ENCODE data around the gene B3GALT6. TPM values are rescaled to one million over a fixed set of nuclear protein-coding genes. Genes with fewer than 3 reads are reported as not detected.

B3GALT6 gene
- total and polyA plus RNA-seq, 2 donors (not counting 1 experiment from before 2014, with no cell fraction given) = 17.9 to 19.3 TPM

GRCh38 chr1:1238702-1239178, 6.7 kb downstream of the B3GALT6 start:
- H3K9ac ChIP-seq (ENCODE audit: insufficient read depth, low read length) = no peak overlapping the region
- H2AFZ ChIP-seq (ENCODE audit: low read length) = no peak overlapping the region
- TF ChIP-seq, protein P1, sequence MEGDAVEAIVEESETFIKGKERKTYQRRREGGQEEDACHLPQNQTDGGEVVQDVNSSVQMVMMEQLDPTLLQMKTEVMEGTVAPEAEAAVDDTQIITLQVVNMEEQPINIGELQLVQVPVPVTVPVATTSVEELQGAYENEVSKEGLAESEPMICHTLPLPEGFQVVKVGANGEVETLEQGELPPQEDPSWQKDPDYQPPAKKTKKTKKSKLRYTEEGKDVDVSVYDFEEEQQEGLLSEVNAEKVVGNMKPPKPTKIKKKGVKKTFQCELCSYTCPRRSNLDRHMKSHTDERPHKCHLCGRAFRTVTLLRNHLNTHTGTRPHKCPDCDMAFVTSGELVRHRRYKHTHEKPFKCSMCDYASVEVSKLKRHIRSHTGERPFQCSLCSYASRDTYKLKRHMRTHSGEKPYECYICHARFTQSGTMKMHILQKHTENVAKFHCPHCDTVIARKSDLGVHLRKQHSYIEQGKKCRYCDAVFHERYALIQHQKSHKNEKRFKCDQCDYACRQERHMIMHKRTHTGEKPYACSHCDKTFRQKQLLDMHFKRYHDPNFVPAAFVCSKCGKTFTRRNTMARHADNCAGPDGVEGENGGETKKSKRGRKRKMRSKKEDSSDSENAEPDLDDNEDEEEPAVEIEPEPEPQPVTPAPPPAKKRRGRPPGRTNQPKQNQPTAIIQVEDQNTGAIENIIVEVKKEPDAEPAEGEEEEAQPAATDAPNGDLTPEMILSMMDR (conservative IDR thresholded peaks at IDR 0.05 in 1 of 2, IDR thresholded peaks at IDR 0.05 in 1 of 2; ENCODE audit: low read depth in 1 of 2, low read length in 2 of 2) = no peak
- no peak for TF ChIP-seq EZH2 (IDR thresholded peaks at IDR 0.05; ENCODE audit: low read length, missing control alignments)
- H3K79me2 ChIP-seq (ENCODE audit: control insufficient read depth, insufficient read depth, low read length) = peaks cover 4% of the 10 kb centered on the region
- H3K4me3 ChIP-seq (replicated peaks in 1 of 4; ENCODE audit: control extremely low read depth in 1 of 4, insufficient read depth in 1 of 4, low read depth in 3 of 4, low read length in 4 of 4) = no peak overlapping the region
- no peaks in the 10 kb centered on the region for H3K27me3 ChIP-seq (ENCODE audit: control insufficient read depth, insufficient read depth, low read length)
- H3K36me3 ChIP-seq (ENCODE audit: control insufficient read depth, insufficient read depth, low read length) = peaks cover 4% of the 10 kb centered on the region
- H3K9me3 ChIP-seq (ENCODE audit: control insufficient read depth, insufficient read depth, low read depth, low read length) = no peaks in the 10 kb centered on the region
- no peaks in the 10 kb centered on the region for H4K20me1 ChIP-seq (ENCODE audit: control insufficient read depth, extremely low read depth, insufficient read depth, low read length)
- H3K4me1 ChIP-seq (ENCODE audit: control insufficient read depth, extremely low read depth, insufficient read depth, low read length) = peaks cover 6% of the 10 kb centered on the region
- DNase-seq (ENCODE audit: low read depth in 2 of 2) = no peak
- H3K27ac ChIP-seq (ENCODE audit: insufficient read depth, low read length) = no peak overlapping the region
- H3K4me2 ChIP-seq (ENCODE audit: extremely low read depth, insufficient read depth, low read length) = no peak overlapping the region

GRCh38 chr1:1239227-1239613, 7.2 kb downstream of the B3GALT6 start:
- Histone ChIP-seq H3K27ac (ENCODE audit: insufficient read depth, low read length) (no peak overlapping the region), H3K4me1 (ENCODE audit: control insufficient read depth, extremely low read depth, insufficient read depth, low read length) (peaks cover 6% of the 10 kb centered on the region), H3K9me3 (ENCODE audit: control insufficient read depth, insufficient read depth, low read depth, low read length) (no peaks in the 10 kb centered on the region), H3K27me3 (ENCODE audit: control insufficient read depth, insufficient read depth, low read length) (no peaks in the 10 kb centered on the region), H3K36me3 (ENCODE audit: control insufficient read depth, insufficient read depth, low read length) (peaks cover 3% of the 10 kb centered on the region), H3K4me2 (ENCODE audit: extremely low read depth, insufficient read depth, low read length) (no peak overlapping the region), H3K4me3 (replicated peaks in 1 of 4; ENCODE audit: control extremely low read depth in 1 of 4, insufficient read depth in 1 of 4, low read depth in 3 of 4, low read length in 4 of 4) (no peak overlapping the region), H2AFZ (ENCODE audit: low read length) (no peak overlapping the region), H4K20me1 (ENCODE audit: control insufficient read depth, extremely low read depth, insufficient read depth, low read length) (no peaks in the 10 kb centered on the region), H3K79me2 (ENCODE audit: control insufficient read depth, insufficient read depth, low read length) (peaks cover 2% of the 10 kb centered on the region), H3K9ac (ENCODE audit: insufficient read depth, low read length) (no peak overlapping the region)
- no peak for TF ChIP-seq EZH2 (IDR thresholded peaks at IDR 0.05; ENCODE audit: low read length, missing control alignments)
- TF ChIP-seq, protein P1 (conservative IDR thresholded peaks at IDR 0.05 in 1 of 2, IDR thresholded peaks at IDR 0.05 in 1 of 2; ENCODE audit: low read depth in 1 of 2, low read length in 2 of 2) = no peak
- DNase-seq (ENCODE audit: low read depth in 2 of 2) = no peak

DNA sequence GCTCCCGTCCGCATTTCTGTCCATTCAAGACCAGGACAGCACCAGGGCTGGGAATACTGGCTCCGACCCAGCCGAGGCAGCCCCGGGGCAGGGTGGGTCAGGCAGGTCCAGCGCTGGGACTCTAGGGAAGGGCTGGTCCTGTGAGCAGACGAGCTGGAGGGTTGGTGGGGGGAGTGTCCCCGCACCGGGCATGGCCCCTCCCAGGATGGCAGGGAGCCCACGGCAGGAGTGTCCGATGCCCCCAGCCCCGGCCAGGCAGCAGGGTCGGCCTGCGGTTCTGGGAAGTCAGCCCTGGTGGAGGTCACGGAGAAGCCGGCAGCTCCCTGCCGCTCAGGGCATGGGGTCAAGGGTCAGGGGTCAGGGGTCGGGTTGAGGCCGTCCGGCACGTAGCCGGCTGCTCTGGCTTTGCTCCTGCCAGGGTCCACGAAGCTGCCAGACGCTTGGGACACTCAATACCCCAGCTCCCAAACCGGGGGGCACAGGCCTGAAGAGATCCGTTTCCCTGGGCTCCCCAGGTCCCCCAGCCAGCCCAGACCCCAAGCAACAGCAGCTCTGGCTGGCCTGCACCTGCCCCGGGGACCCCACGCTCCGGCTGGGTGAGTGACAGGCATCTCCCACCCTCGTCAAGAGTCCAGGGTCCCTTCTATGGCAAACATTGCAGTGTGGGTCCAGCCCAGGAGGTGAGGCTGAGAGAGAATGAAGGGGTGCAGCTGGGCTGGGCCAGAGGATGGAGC, 7.7 kb downstream of the B3GALT6 start:
- Histone ChIP-seq H3K9ac (ENCODE audit: insufficient read depth, low read length) (no peak overlapping the region), H4K20me1 (ENCODE audit: control insufficient read depth, extremely low read depth, insufficient read depth, low read length) (no peaks in the 10 kb centered on the region), H3K27me3 (ENCODE audit: control insufficient read depth, insufficient read depth, low read length) (no peaks in the 10 kb centered on the region), H3K27ac (ENCODE audit: insufficient read depth, low read length) (no peak overlapping the region), H3K79me2 (ENCODE audit: control insufficient read depth, insufficient read depth, low read length) (no peaks in the 10 kb centered on the region), H3K4me2 (ENCODE audit: extremely low read depth, insufficient read depth, low read length) (no peak overlapping the region), H3K4me3 (replicated peaks in 1 of 4; ENCODE audit: control extremely low read depth in 1 of 4, insufficient read depth in 1 of 4, low read depth in 3 of 4, low read length in 4 of 4) (no peak overlapping the region), H3K4me1 (ENCODE audit: control insufficient read depth, extremely low read depth, insufficient read depth, low read length) (peaks cover 6% of the 10 kb centered on the region), H3K9me3 (ENCODE audit: control insufficient read depth, insufficient read depth, low read depth, low read length) (no peaks in the 10 kb centered on the region), H3K36me3 (ENCODE audit: control insufficient read depth, insufficient read depth, low read length) (no peaks in the 10 kb centered on the region), H2AFZ (ENCODE audit: low read length) (no peak overlapping the region)
- no peak for DNase-seq (ENCODE audit: low read depth in 2 of 2)
- TF ChIP-seq, protein P1 (conservative IDR thresholded peaks at IDR 0.05 in 1 of 2, IDR thresholded peaks at IDR 0.05 in 1 of 2; ENCODE audit: low read depth in 1 of 2, low read length in 2 of 2) = no peak
- TF ChIP-seq EZH2 (IDR thresholded peaks at IDR 0.05; ENCODE audit: low read length, missing control alignments) = no peak

All from fibroblast of lung (primary cell).